HepG2 (cell line): Measurements from ENCODE around the gene B4GALT5. TPM values are rescaled to one million over a fixed set of nuclear protein-coding genes. Genes with fewer than 3 reads are reported as not detected.

Source experiments
- ATF4 ChIP-seq, 2 experiments: fragments of 450-650 bp in 1 of 2; sonication (generic) in 1 of 2; formaldehyde crosslinking; IDR thresholded peaks; 2 replicates each; pipeline versions ENCODE4 v1.5.0 to v1.8.0; 2020 to 2022; ENCODE audit warnings: mild to moderate bottlenecking in 1 of 2, missing genetic modification reagents in 1 of 2
- CBFB ChIP-seq: sonication (generic); formaldehyde crosslinking; IDR thresholded peaks from 2 replicates; pipeline ENCODE4 v1.4.0; 2020; ENCODE audit warnings: missing genetic modification reagents
- DPF2 ChIP-seq: sonication (generic); formaldehyde crosslinking; IDR thresholded peaks from 2 replicates; pipeline ENCODE4 v1.4.0; 2020; ENCODE audit warnings: mild to moderate bottlenecking, low read depth, missing genetic modification reagents, borderline replicate concordance
- EEA1 ChIP-seq: sonication (generic); formaldehyde crosslinking; IDR thresholded peaks from 2 replicates; pipeline ENCODE4 v1.5.1; 2020; ENCODE audit warnings: mild to moderate bottlenecking, missing genetic modification reagents, borderline replicate concordance
- EED ChIP-seq: sonication (generic); formaldehyde crosslinking; IDR thresholded peaks from 2 replicates; pipeline ENCODE4 v1.5.0; 2020; ENCODE audit warnings: mild to moderate bottlenecking, missing genetic modification reagents
- FUBP1 ChIP-seq: sonication (generic); formaldehyde crosslinking; IDR thresholded peaks from 2 replicates; pipeline ENCODE4 v1.5.1; 2020; ENCODE audit warnings: missing genetic modification reagents, mild to moderate bottlenecking, borderline replicate concordance
- HDAC1 ChIP-seq: sonication (generic); formaldehyde crosslinking; IDR thresholded peaks from 2 replicates; pipeline ENCODE4 v1.5.1; 2020; ENCODE audit warnings: mild to moderate bottlenecking, missing genetic modification reagents
- ISX ChIP-seq: sonication (generic); formaldehyde crosslinking; conservative IDR thresholded peaks from 2 replicates; pipeline ENCODE4 v1.5.0; 2020; ENCODE audit warnings: missing genetic modification reagents
- JUN ChIP-seq: sonication (generic); formaldehyde crosslinking; IDR thresholded peaks from 2 replicates; pipeline ENCODE4 v1.4.0; 2020; ENCODE audit warnings: mild to moderate bottlenecking, missing genetic modification reagents
- MATR3 ChIP-seq: sonication (generic); formaldehyde crosslinking; IDR thresholded peaks from 2 replicates; pipeline ENCODE4 v1.4.0; 2020; ENCODE audit warnings: missing genetic modification reagents
- NAIF1 ChIP-seq: sonication (generic); formaldehyde crosslinking; IDR thresholded peaks from 2 replicates; pipeline ENCODE4 v1.5.0; 2020; ENCODE audit warnings: mild to moderate bottlenecking, missing genetic modification reagents, borderline replicate concordance
- NONO ChIP-seq, 2 experiments: fragments of 450-650 bp in 1 of 2; sonication (generic) in 1 of 2; formaldehyde crosslinking in 1 of 2; IDR thresholded peaks in 1 of 2; conservative IDR thresholded peaks in 1 of 2; 2 replicates each; pipeline versions ENCODE4 v1.6.1 to v1.8.0; 2017 to 2022; ENCODE audit warnings: mild to moderate bottlenecking in 1 of 2, missing genetic modification reagents in 1 of 2, moderate library complexity in 1 of 2
- NR2F2 ChIP-seq: IDR thresholded peaks from 2 replicates; pipeline ENCODE4 v1.6.1; 2012; ENCODE audit warnings: low read depth, inconsistent platforms, borderline replicate concordance
- RARA ChIP-seq: IDR thresholded peaks from 2 replicates; pipeline ENCODE4 v1.6.1; 2016; ENCODE audit warnings: missing genetic modification reagents, missing compliant biosample characterization
- RXRB ChIP-seq: IDR thresholded peaks from 2 replicates; pipeline ENCODE4 v1.6.1; 2016; ENCODE audit warnings: borderline replicate concordance, missing genetic modification reagents, missing compliant biosample characterization
- SAFB2 ChIP-seq: sonication (generic); formaldehyde crosslinking; IDR thresholded peaks from 2 replicates; pipeline ENCODE4 v1.5.1; 2020; ENCODE audit warnings: missing genetic modification reagents, low read depth, mild to moderate bottlenecking, borderline replicate concordance
- ZBTB7B ChIP-seq: sonication (generic); formaldehyde crosslinking; IDR thresholded peaks from 2 replicates; pipeline ENCODE4 v1.4.0; 2020; ENCODE audit warnings: missing genetic modification reagents
- ZFP36 ChIP-seq: fragments of 150-350 bp; IDR thresholded peaks from 2 replicates; pipeline ENCODE4 v1.6.1; 2018; ENCODE audit warnings: borderline replicate concordance, low read length, low read depth; ENCODE audit not compliant: partially characterized antibody
- ZHX1 ChIP-seq: sonication (generic); formaldehyde crosslinking; IDR thresholded peaks from 2 replicates; pipeline ENCODE4 v1.8.1; 2022; ENCODE audit warnings: low read depth, mild to moderate bottlenecking, missing genetic modification reagents
- ZMYM2 ChIP-seq: sonication (generic); formaldehyde crosslinking; IDR thresholded peaks from 2 replicates; pipeline ENCODE4 v1.8.0; 2022; ENCODE audit warnings: mild to moderate bottlenecking, missing genetic modification reagents
- ZNF253 ChIP-seq: sonication (generic); formaldehyde crosslinking; IDR thresholded peaks from 2 replicates; pipeline ENCODE4 v1.8.0; 2022; ENCODE audit warnings: mild to moderate bottlenecking, missing genetic modification reagents, borderline replicate concordance
- ZNF572 ChIP-seq: sonication (generic); formaldehyde crosslinking; IDR thresholded peaks from 2 replicates; pipeline ENCODE4 v1.5.1; 2020; ENCODE audit warnings: mild to moderate bottlenecking, missing genetic modification reagents
- ZNF660 ChIP-seq: sonication (generic); formaldehyde crosslinking; IDR thresholded peaks from 2 replicates; pipeline ENCODE4 v1.5.1; 2020; ENCODE audit warnings: mild to moderate bottlenecking, low read depth, missing genetic modification reagents, borderline replicate concordance
- polyA plus RNA-seq, 8 experiments: library from polyadenylated mRNA; depleted of rRNA in 3 of 8; stranded (reverse) in 7 of 8; unstranded in 1 of 8; fragments of >200 nt; fragmentation: Illumina TruSeq in 4 of 8; extraction: Trizol in 4 of 8; gene quantifications; 2 replicates each; pipeline versions ENCODE4 v1.2.1 to v1.2.3, GENCODE V29; 2011 to 2016; ENCODE audit warnings: low read depth in 4 of 8, missing spikeins in 1 of 8, mixed read lengths in 1 of 8; ENCODE audit not compliant: insufficient read depth in 1 of 8
- total RNA-seq, 5 experiments: library from RNA; depleted of rRNA; stranded (reverse); fragments of >200 nt; fragmentation: Illumina TruSeq; extraction: Trizol; gene quantifications; 2 replicates each; pipeline ENCODE4 v1.2.3, GENCODE V29; 2016; ENCODE audit warnings: low read depth in 1 of 5

Gene B4GALT5
- total and polyA plus RNA-seq, 2 of the 13 experiments (the other 11 are each of a cell fraction or from before 2014, with no cell fraction given), result 27.3 to 30.9 TPM

- TF ChIP-seq DPF2, result peak; percentile 90
- TF ChIP-seq ZNF660 (CRISPR knock-in tag), result no peak
- TF ChIP-seq EEA1 (CRISPR knock-in tag), result no peak
- 0 out of 2 replicates have a peak, but pooled peaks have one; percentile 38 for TF ChIP-seq ZMYM2 (CRISPR knock-in tag)
- TF ChIP-seq CBFB (CRISPR knock-in tag), result no peak
- TF ChIP-seq MATR3, result no peak
- TF ChIP-seq JUN (CRISPR knock-in tag), result peak; percentile 93
- no peak for TF ChIP-seq SAFB2 (CRISPR knock-in tag)
- TF ChIP-seq ZHX1 (CRISPR knock-in tag), result no peak
- TF ChIP-seq HDAC1 (CRISPR knock-in tag), result peak; percentile 68; the same call in 1 of the 2 replicates
- TF ChIP-seq RXRB (CRISPR knock-in tag), result peak; percentile 45
- no peak for TF ChIP-seq ZNF572
- TF ChIP-seq NONO (IDR thresholded peaks at IDR 0.05), result no peak
- 0 out of 2 replicates have a peak, but pooled peaks have one; percentile 18 for TF ChIP-seq NONO (CRISPR knock-in tag; conservative IDR thresholded peaks at IDR 0.05)
- 0 out of 4 replicates have a peak, but pooled peaks of 1 of the 2 experiments have one; percentile 7 for TF ChIP-seq ATF4 (CRISPR knock-in tag; IDR thresholded peaks at IDR 0.05)
- TF ChIP-seq RARA (CRISPR knock-in tag), result no peak
- no peak for TF ChIP-seq ZFP36
- no peak for TF ChIP-seq EED
- TF ChIP-seq ZBTB7B, result no peak; the same call in 1 of the 2 replicates
- TF ChIP-seq NR2F2, result no peak
- no peak for TF ChIP-seq FUBP1 (CRISPR knock-in tag)
- no peak for TF ChIP-seq ISX
- no peak for TF ChIP-seq ZNF253 (CRISPR knock-in tag)
- no peak for TF ChIP-seq NAIF1
Observed at GRCh38 chr20:49674383-49675352, 39.0 kb downstream of the B4GALT5 start (continued).
